GM12864 (cell line): Measurements from ENCODE around the gene NTF3.

Experiments
- DNase-seq: peaks from one replicate; pipeline ENCODE4 v3.0.0-alpha.2; 2011; ENCODE audit warnings: low read depth
- H3K4me3 ChIP-seq: 2 replicates; pipeline ENCODE4 v1.5.1; 2011; ENCODE audit warnings: mild to moderate bottlenecking, low read depth, low read length, control low read depth
- CTCF ChIP-seq: IDR thresholded peaks from 2 replicates; pipeline ENCODE4 v1.5.1; 2011; ENCODE audit warnings: low read depth, mild to moderate bottlenecking, moderate library complexity, low read length, control low read depth, inconsistent platforms; ENCODE audit errors: missing control alignments

NTF3 gene

DNA sequence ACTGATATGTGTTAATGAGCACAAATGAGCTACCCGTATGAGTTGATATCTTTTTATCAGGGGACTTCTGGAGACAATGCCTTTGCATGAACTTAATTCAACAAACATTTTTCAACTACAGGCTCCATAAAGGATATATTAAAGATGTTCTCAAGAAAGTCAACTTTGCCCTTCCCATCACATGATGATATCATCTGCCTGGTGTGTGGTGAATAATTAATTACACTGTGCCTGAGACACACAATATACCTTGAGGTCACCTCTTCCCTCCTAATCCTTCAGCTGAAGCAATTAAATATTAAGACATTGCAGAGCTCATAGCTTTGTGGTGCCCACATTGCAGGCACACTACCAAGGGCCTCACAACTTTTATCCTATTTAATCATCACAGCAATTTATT is 22.3 kb upstream of the NTF3 start:
- TF ChIP-seq CTCF = no peak
- DNase-seq = no peak
- H3K4me3 ChIP-seq = no peak overlapping the region

DNA sequence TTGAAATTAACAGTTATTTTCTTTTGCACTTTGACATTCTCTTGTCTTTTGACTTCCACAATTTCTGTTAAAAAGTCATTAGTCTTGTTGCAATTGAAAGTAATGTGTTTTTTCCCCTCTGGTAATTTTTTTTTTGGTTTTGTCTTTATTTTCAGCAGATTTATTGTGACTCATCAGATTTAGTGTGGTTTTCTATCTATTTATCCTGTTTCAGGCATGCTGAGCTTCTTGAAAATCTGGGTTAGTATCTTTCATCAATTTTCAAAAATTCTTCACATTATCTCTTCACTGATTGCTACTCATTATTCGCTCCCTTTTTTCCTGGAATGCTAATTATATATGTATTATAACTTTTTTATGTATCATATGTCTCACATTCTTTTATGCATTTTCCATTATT is 15.3 kb upstream of the NTF3 start:
- H3K4me3 ChIP-seq = no peak overlapping the region
- TF ChIP-seq CTCF = no peak
- DNase-seq = no peak

DNA sequence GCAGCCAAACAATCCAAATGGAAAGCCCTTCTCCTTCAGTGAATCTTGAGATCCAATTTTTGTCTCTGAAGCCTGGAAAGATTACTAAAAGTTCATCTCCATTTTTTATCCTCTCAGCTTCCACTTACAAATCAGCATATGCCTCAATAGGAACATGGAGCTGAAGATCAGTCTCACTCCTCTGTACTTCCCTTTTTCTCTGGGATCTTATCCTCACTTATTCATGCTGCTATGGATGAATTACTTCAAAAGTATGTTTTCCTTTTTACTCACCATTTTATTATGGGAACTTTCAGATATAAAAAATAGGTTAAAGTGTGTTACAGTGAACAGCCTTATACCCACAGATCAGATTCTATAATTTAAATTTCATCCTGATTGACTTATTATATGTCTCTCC is 14.4 kb upstream of the NTF3 start:
- no peak for DNase-seq
- no peak for TF ChIP-seq CTCF
- H3K4me3 ChIP-seq = no peak overlapping the region

DNA sequence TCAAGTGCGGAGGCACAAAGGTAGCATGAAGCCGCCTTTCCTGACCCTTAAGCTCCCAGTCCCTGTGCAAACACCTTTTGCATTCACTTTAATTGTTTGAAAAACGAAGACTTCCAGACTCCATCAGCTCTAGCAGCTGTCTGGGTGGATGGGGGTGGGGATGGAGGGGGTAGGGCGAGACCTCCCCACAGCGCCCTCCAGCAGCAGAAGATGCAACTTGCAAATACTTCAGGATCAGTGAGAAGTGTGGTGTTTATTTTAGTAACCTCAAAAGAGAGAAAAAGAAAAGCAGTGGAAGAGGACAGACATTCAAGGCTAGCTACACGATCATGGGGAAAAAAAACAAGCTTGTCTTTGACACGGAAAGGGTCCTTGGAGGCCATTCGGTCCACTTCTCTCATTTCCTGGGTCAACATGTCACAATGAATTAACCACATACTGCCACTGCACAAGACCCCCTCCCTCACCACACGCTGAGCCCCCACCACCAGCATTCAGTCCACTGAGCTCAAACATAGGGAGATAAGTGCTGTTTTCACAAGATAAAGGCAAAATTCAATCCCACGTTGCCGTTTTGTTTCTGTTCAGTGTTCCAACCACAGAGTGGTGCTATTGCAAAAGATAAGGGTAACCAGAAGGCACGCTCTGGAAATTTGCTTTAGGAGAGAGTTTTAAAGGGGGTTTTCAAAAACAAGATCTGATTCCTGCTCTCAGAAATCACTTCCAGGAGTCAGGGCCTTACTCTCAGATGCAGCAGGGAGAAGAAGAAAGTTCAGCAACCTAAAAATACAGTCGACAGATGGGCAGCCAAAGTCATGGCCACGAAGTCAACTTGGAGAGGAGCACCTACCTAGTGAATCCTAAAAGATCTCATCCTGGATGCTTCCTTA is 3.3 kb upstream of the NTF3 start:
- TF ChIP-seq CTCF = no peak
- H3K4me3 ChIP-seq = no peak overlapping the region
- no peak for DNase-seq

- no peak for TF ChIP-seq CTCF
- no peak for DNase-seq
- H3K4me3 ChIP-seq = no peak overlapping the region
These were observed 2.0 kb upstream of the NTF3 start for GRCh38 chr12:5429741-5430557.

DNA sequence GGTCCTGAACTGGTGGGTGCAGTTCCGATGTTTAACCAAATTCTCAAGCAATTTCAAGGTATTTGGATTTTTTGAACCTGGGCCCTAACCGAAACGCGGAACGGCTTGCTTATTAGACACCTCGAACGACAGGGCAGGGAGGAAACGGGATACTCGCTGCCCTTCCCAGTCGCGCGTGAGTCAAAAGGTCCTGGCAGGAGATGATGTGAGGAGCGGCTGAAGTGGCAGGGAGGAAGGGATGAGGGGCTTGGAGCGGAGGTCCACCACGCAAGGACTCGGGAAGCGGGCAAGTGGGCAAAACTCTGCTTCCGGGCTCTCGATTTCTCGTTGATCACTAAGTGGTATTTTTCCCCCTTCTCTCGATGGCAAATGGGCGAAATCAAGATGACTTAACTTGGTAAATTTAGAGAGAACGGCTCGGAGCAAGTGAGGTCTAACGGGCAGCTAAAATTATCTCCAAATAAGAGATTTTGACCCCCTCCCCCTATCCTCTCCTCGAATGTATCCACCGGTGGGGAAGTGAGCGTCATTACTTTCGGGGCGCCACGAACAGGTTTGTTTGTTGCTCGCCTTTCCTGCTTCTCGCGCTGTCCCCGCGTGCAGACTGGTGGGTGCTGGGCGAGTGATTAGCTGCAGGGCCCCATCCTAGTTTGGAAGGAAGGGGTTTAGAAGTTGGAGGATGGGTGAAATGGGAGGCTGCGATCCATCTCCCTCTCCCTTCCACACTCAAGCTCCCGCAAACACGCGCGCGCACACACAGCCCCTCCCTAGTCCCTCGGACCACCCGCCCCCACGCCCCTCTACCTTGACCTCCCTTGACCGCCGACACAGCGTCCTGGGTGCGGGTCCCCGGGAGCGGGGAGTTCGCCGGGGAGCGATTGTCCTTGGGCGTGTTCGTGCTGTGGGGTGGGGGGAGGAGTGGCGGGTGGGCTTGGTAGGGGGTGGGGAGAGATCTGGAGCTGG is 986 bp upstream of the NTF3 start:
- no peak for DNase-seq
- no peak overlapping the region for H3K4me3 ChIP-seq
- TF ChIP-seq CTCF = no peak
